Body of pancreas (tissue), 4 donors: ENCODE results near the gene KLC3.

Experiments used
- POLR2A ChIP-seq, 3 donors: fragments of 450-650 bp; IDR thresholded peaks; one replicate each; pipeline ENCODE4 v1.6.1; 2016; ENCODE audit warnings: antibody characterized with exemption in 3 of 3, mild to moderate bottlenecking in 2 of 3
- TF ChIP-seq, protein P1 (sequence below), 7 experiments: fragments of 450-650 bp in 4 of 7; fragments of 200-600 bp in 3 of 7; sonication (generic) in 3 of 7; IDR thresholded peaks; one replicate each; pipeline ENCODE4 v1.5.1; 2016 to 2019; ENCODE audit warnings: antibody characterized with exemption in 7 of 7

DNA sequence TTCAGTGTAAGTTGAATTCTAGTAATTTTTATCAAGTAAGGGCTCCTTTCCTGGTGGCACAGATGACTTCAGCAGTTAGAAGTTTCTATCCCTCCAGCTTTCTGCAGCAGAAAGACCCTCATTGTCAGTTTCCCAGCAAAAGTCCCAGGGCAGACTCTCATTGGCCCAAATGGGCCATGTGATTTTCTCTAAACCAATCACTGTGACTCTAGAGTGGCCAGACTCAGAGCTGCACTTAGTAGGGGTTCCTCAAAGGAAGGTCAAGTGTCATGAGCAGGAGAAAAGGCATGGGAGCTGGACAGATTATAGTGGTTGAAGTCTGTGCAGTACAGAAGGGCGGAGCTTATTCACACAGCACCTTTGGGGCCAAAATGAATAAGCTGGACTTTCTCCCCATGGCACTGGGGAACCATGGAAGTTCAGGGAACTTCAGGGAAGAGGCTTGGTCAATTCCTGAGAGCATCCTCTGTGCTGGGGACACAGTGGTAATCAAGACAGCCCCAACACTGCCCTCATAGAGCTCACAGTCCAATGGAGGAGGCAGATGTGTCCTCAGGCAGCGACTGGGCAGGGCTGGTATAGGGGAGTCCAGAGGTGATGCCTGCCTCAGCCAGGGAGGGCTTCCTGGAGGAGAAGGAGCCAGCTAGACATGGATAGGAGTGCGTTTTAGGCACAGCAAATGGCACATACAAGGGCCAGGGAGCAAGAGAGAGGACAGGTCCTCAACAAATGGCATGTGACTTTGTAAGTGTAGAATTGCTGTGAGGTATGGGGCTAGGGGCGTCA is 36.2 kb upstream of the KLC3 start:
- TF ChIP-seq, protein P1, sequence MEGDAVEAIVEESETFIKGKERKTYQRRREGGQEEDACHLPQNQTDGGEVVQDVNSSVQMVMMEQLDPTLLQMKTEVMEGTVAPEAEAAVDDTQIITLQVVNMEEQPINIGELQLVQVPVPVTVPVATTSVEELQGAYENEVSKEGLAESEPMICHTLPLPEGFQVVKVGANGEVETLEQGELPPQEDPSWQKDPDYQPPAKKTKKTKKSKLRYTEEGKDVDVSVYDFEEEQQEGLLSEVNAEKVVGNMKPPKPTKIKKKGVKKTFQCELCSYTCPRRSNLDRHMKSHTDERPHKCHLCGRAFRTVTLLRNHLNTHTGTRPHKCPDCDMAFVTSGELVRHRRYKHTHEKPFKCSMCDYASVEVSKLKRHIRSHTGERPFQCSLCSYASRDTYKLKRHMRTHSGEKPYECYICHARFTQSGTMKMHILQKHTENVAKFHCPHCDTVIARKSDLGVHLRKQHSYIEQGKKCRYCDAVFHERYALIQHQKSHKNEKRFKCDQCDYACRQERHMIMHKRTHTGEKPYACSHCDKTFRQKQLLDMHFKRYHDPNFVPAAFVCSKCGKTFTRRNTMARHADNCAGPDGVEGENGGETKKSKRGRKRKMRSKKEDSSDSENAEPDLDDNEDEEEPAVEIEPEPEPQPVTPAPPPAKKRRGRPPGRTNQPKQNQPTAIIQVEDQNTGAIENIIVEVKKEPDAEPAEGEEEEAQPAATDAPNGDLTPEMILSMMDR (IDR thresholded peaks at IDR 0.05): no peak
- TF ChIP-seq POLR2A (IDR thresholded peaks at IDR 0.05): no peak
